Prostate gland (tissue), 2 donors: ENCODE measurements around the gene USP22.

Experiments used
- POLR2A ChIP-seq: fragments of 450-650 bp; IDR thresholded peaks from one replicate; pipeline ENCODE4 v1.6.1; 2016; ENCODE audit warnings: antibody characterized with exemption, mild to moderate bottlenecking
- POLR2AphosphoS5 ChIP-seq: sonication (generic); formaldehyde crosslinking; IDR thresholded peaks from one replicate; pipeline ENCODE4 v1.6.1; 2017; ENCODE audit warnings: antibody characterized with exemption
- TF ChIP-seq, protein P1 (sequence below), 4 experiments: fragments of 200-600 bp in 2 of 4; fragments of 450-650 bp in 2 of 4; sonication (generic) in 2 of 4; IDR thresholded peaks; 1 replicate in 3 of 4; 2 replicates in 1 of 4; pipeline ENCODE4 v1.5.1; 2016 to 2019; ENCODE audit warnings: antibody characterized with exemption in 4 of 4, mild to moderate bottlenecking in 2 of 4, moderate library complexity in 2 of 4

DNA sequence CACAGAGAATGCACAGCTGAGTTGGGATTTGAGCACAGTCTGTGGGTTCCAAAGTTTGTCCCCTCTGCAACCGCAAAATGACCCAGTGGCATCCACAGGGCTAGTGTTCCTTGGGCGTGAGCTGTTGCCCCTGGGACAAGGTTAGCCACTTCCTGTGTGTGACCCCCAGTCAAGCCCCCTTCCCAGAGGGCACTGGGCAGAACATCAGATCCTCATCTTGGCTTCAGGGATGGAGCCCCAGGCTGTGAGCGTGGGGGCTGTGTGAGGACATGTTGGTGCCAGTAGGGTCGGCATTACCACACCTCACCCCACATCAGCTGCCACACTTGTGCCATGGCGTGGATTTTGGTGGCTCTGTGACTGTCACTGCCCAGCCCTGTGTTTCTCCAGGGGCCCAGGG lies 55.3 kb downstream of the USP22 start:
- TF ChIP-seq, protein P1, sequence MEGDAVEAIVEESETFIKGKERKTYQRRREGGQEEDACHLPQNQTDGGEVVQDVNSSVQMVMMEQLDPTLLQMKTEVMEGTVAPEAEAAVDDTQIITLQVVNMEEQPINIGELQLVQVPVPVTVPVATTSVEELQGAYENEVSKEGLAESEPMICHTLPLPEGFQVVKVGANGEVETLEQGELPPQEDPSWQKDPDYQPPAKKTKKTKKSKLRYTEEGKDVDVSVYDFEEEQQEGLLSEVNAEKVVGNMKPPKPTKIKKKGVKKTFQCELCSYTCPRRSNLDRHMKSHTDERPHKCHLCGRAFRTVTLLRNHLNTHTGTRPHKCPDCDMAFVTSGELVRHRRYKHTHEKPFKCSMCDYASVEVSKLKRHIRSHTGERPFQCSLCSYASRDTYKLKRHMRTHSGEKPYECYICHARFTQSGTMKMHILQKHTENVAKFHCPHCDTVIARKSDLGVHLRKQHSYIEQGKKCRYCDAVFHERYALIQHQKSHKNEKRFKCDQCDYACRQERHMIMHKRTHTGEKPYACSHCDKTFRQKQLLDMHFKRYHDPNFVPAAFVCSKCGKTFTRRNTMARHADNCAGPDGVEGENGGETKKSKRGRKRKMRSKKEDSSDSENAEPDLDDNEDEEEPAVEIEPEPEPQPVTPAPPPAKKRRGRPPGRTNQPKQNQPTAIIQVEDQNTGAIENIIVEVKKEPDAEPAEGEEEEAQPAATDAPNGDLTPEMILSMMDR (IDR thresholded peaks at IDR 0.05) = no peak
- no peak for TF ChIP-seq POLR2AphosphoS5
- TF ChIP-seq POLR2A = no peak
